SK-N-SH (cell line): ENCODE measurements around the gene RHOU. TPM values are rescaled to one million over a fixed set of nuclear protein-coding genes. Genes with fewer than 3 reads are reported as not detected.

Experiments
- CTCF ChIA-PET: fragments of 300-600, 350-600 bp; formaldehyde crosslinking; extraction: SDS; loops from one replicate; lab custom pipeline; 2021; lab: Yijun Ruan, JAX
- POLR2A ChIA-PET: fragments of 350-600 bp; sonication (Branson Sonifier 250); formaldehyde crosslinking; extraction: SDS; loops from one replicate; lab custom pipeline; 2020; ENCODE audit warnings: antibody characterized with exemption, inconsistent platforms; lab: Yijun Ruan, JAX
- DNase-seq: peaks from one replicate; pipeline ENCODE4 v3.0.0; 2012
- H2AFZ ChIP-seq: fragments of 200-600 bp; sonication (generic); 2 replicates; pipeline ENCODE4 v1.8.1; 2016; ENCODE audit warnings: antibody characterized with exemption, mild to moderate bottlenecking, low read depth
- H3F3A ChIP-seq: fragments of 200-600 bp; sonication (generic); replicated peaks from 2 replicates; pipeline ENCODE3; 2016; ENCODE audit warnings: antibody characterized with exemption, mild to moderate bottlenecking; ENCODE audit not compliant: insufficient read depth
- H3K27ac ChIP-seq, 2 experiments: fragments of 200-500 bp in 1 of 2; fragments of 200-600 bp in 1 of 2; sonication (Bioruptor generic) in 1 of 2; sonication (generic), shearing (Covaris generic) in 1 of 2; 2 replicates each; pipeline versions ENCODE4 v1.5.1 to v1.6.1; 2014 to 2016; ENCODE audit warnings: low read depth in 2 of 2, inconsistent platforms in 1 of 2, low read length in 1 of 2, mild to moderate bottlenecking in 1 of 2, mixed read lengths in 1 of 2
- H3K27me3 ChIP-seq: fragments of 200-600 bp; sonication (generic), shearing (Covaris generic); 2 replicates; pipeline ENCODE4 v1.6.1; 2016; ENCODE audit warnings: mixed run types; ENCODE audit not compliant: insufficient read depth
- H3K36me3 ChIP-seq, 2 experiments: fragments of 200-500 bp in 1 of 2; fragments of 200-600 bp in 1 of 2; sonication (Bioruptor generic) in 1 of 2; sonication (generic) in 1 of 2; replicated peaks in 1 of 2; 2 replicates each; pipeline versions ENCODE3 to v1.5.1; 2014 to 2016; ENCODE audit warnings: low read length in 1 of 2, mild to moderate bottlenecking in 1 of 2; ENCODE audit not compliant: insufficient read depth in 2 of 2, control insufficient read depth in 1 of 2
- H3K4me1 ChIP-seq, 2 experiments: fragments of 200-500 bp in 1 of 2; fragments of 200-600 bp in 1 of 2; sonication (Bioruptor generic) in 1 of 2; sonication (generic), shearing (Covaris generic) in 1 of 2; 2 replicates each; pipeline versions ENCODE4 v1.5.1 to v1.6.1; 2014 to 2016; ENCODE audit warnings: low read depth in 1 of 2, low read length in 1 of 2, mixed run types in 1 of 2; ENCODE audit not compliant: insufficient read depth in 2 of 2, control insufficient read depth in 1 of 2
- H3K4me2 ChIP-seq: fragments of 200-600 bp; sonication (generic), shearing (Covaris generic); 2 replicates; pipeline ENCODE4 v1.6.1; 2017; ENCODE audit warnings: mixed run types
- H3K4me3 ChIP-seq, 2 experiments: fragments of 200-500 bp in 1 of 2; fragments of 200-600 bp in 1 of 2; sonication (Bioruptor generic) in 1 of 2; sonication (generic), shearing (Covaris generic) in 1 of 2; 2 replicates each; pipeline versions ENCODE4 v1.5.1 to v1.8.1; 2014 to 2016; ENCODE audit warnings: low read depth in 2 of 2, inconsistent platforms in 1 of 2, low read length in 1 of 2, mild to moderate bottlenecking in 1 of 2, mixed read lengths in 1 of 2, moderate library complexity in 1 of 2
- H3K79me2 ChIP-seq: fragments of 200-600 bp; sonication (generic); 2 replicates; pipeline ENCODE4 v1.8.1; 2017; ENCODE audit warnings: mild to moderate bottlenecking; ENCODE audit not compliant: insufficient read depth
- H3K9ac ChIP-seq: fragments of 200-600 bp; sonication (generic); 2 replicates; pipeline ENCODE4 v1.6.1; 2017; ENCODE audit warnings: mixed run types
- H3K9me2 ChIP-seq: fragments of 200-600 bp; sonication (generic); 2 replicates; pipeline ENCODE4 v1.6.1; 2017; ENCODE audit warnings: mixed run types
- H3K9me3 ChIP-seq: fragments of 200-600 bp; sonication (generic); 2 replicates; pipeline ENCODE4 v1.6.1; 2017; ENCODE audit warnings: mixed run types, mild to moderate bottlenecking, moderate library complexity
- H4K20me1 ChIP-seq: fragments of 200-600 bp; sonication (generic); 2 replicates; pipeline ENCODE4 v1.6.1; 2017; ENCODE audit warnings: mild to moderate bottlenecking, mixed run types; ENCODE audit not compliant: insufficient read depth
- CHD2 ChIP-seq: fragments of 150-350 bp; IDR thresholded peaks from 2 replicates; pipeline ENCODE4 v1.6.1; 2018; ENCODE audit warnings: low read length; ENCODE audit not compliant: partially characterized antibody
- CTCF ChIP-seq: fragments of 200-600 bp; sonication (generic); IDR thresholded peaks from 2 replicates; pipeline ENCODE4 v1.6.1; 2017; ENCODE audit warnings: antibody characterized with exemption, mild to moderate bottlenecking, moderate library complexity
- EP300 ChIP-seq, 2 experiments: IDR thresholded peaks; 2 replicates each; pipeline versions ENCODE4 v1.4.0 to v1.6.1; 2012; ENCODE audit warnings: borderline replicate concordance in 1 of 2, low read depth in 1 of 2, low read length in 1 of 2
- EZH2phosphoT487 ChIP-seq: fragments of 200-600 bp; sonication (generic); IDR thresholded peaks from 2 replicates; pipeline ENCODE4 v1.6.1; 2017; ENCODE audit warnings: low read depth, mixed run types, mild to moderate bottlenecking, antibody characterized with exemption, moderate library complexity, borderline replicate concordance
- FOSL2 ChIP-seq: IDR thresholded peaks from 2 replicates; pipeline ENCODE4 v1.4.0; 2012; ENCODE audit warnings: low read depth, mild to moderate bottlenecking, moderate library complexity, borderline replicate concordance
- FOXJ3 ChIP-seq: sonication (generic); formaldehyde crosslinking; IDR thresholded peaks from 2 replicates; pipeline ENCODE4 v1.5.1; 2020; ENCODE audit warnings: mild to moderate bottlenecking, missing genetic modification reagents
- FOXM1 ChIP-seq: IDR thresholded peaks from 2 replicates; pipeline ENCODE4 v1.4.0; 2012; ENCODE audit warnings: low read depth, mild to moderate bottlenecking
- GABPA ChIP-seq: IDR thresholded peaks from 2 replicates; pipeline ENCODE4 v1.4.0; 2012; ENCODE audit warnings: low read depth, mild to moderate bottlenecking
- GATA2 ChIP-seq: sonication (generic); formaldehyde crosslinking; IDR thresholded peaks from 2 replicates; pipeline ENCODE4 v1.5.0; 2020; ENCODE audit warnings: mild to moderate bottlenecking, missing genetic modification reagents
- JUND ChIP-seq: IDR thresholded peaks from 2 replicates; pipeline ENCODE4 v1.4.0; 2012
- NFIC ChIP-seq: IDR thresholded peaks from 2 replicates; pipeline ENCODE4 v1.4.0; 2012; ENCODE audit warnings: borderline replicate concordance
- NRF1 ChIP-seq: IDR thresholded peaks from 2 replicates; pipeline ENCODE4 v1.6.1; 2012; ENCODE audit warnings: low read depth, mild to moderate bottlenecking, low read length
- SIN3A ChIP-seq: IDR thresholded peaks from 2 replicates; pipeline ENCODE4 v1.6.1; 2012; ENCODE audit warnings: low read depth, mild to moderate bottlenecking, low read length, moderate library complexity, borderline replicate concordance
- WGBS: methylation state at CpG from one replicate; pipeline ENCODE4 v1.1.6; 2017; ENCODE audit warnings: low lambda C conversion rate; 5-methylcytosine and 5-hydroxymethylcytosine counted together
- polyA plus RNA-seq, 3 experiments: library from polyadenylated mRNA; depleted of rRNA; stranded (reverse); fragments of >200 nt; gene quantifications; 2 replicates each; pipeline ENCODE4 v1.2.3, GENCODE V29; 2012
- TF ChIP-seq, protein P1 (sequence below): fragments of 150-350 bp; IDR thresholded peaks from 2 replicates; pipeline ENCODE4 v1.6.1; 2017; ENCODE audit warnings: antibody characterized with exemption, low read length, low read depth, borderline replicate concordance

RHOU gene
- polyA plus RNA-seq, 1 of the 3 experiments (the other 2 are of a cell fraction): 0.36 TPM

- CTCF ChIA-PET: interaction anchor here (0.5 to 1.4 kb wide), 5 partner anchors 37 to 785 kb away, joined by 3 to 6 read pairs (median 4); partner anchors contain the start of gene RHOU
- Histone ChIP-seq H3K4me3 (no peak overlapping the region), H4K20me1 (no peaks in the 10 kb centered on the region), H3K9me2 (no peaks in the 10 kb centered on the region), H2AFZ (no peak overlapping the region), H3K27me3 (no peaks in the 10 kb centered on the region)
- DNase-seq: peak; percentile 37
- TF ChIP-seq NFIC: peak; percentile 56
- no peak for TF ChIP-seq NRF1
- no peak for TF ChIP-seq GATA2 (CRISPR knock-in tag)
- TF ChIP-seq, all 33 proteins: peak for 1
- 40% methylated on average over 6 of the region's 6 CpGs for WGBS
- Histone ChIP-seq H3K79me2 (no peaks in the 10 kb centered on the region), H3K9ac (no peak overlapping the region), H3K4me2 (no peak overlapping the region), H3K4me1 (peaks cover 0 to 4% of the 10 kb centered on the region in 2 experiments; a peak in 1 of 4 replicates), H3F3A (no peaks in the 10 kb centered on the region), H3K9me3 (no peaks in the 10 kb centered on the region), H3K36me3 (no peaks in the 10 kb centered on the region), H3K27ac (no peak overlapping the region)
- POLR2A ChIA-PET: no interaction called here
Observed at GRCh38 chr1:228697207-228698016, 37.9 kb upstream of the RHOU start.

DNA sequence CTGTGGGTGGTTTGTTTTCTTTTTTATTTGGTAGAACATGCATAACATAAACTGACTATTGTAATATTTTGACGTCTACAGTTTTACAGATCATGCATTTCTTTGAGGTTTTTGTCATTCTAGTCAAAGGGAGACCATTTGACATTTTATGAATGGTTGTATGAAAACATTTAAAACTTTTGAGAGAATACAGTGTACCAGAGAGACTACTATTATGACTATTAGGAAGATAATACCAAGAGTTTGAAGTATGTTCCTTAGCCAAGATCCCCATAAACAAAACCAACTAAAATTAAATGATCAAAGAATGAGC lies 37.3 kb upstream of the RHOU start:
- H3K9me2 ChIP-seq: no peaks in the 10 kb centered on the region
- H3F3A ChIP-seq: no peaks in the 10 kb centered on the region
- H3K27me3 ChIP-seq: no peaks in the 10 kb centered on the region
- no peak overlapping the region for H3K9ac ChIP-seq
- no peak overlapping the region for H2AFZ ChIP-seq
- no peak for TF ChIP-seq JUND
- TF ChIP-seq FOXJ3 (CRISPR knock-in tag): no peak
- no peak for TF ChIP-seq NRF1
- TF ChIP-seq EP300 (IDR thresholded peaks at IDR 0.05; ENCODE audit: borderline replicate concordance in 1 of 2, low read depth in 1 of 2, low read length in 1 of 2): no peak
- TF ChIP-seq EZH2phosphoT487: no peak
- TF ChIP-seq SIN3A: no peak
- TF ChIP-seq CHD2: no peak
- no peak for TF ChIP-seq CTCF
- TF ChIP-seq, protein P1, sequence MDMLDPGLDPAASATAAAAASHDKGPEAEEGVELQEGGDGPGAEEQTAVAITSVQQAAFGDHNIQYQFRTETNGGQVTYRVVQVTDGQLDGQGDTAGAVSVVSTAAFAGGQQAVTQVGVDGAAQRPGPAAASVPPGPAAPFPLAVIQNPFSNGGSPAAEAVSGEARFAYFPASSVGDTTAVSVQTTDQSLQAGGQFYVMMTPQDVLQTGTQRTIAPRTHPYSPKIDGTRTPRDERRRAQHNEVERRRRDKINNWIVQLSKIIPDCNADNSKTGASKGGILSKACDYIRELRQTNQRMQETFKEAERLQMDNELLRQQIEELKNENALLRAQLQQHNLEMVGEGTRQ: no peak
- no peak for TF ChIP-seq FOXM1
- TF ChIP-seq FOSL2: no peak
- TF ChIP-seq NFIC: no peak
- TF ChIP-seq GATA2 (CRISPR knock-in tag): no peak
- TF ChIP-seq GABPA: no peak
- no peaks in the 10 kb centered on the region for H3K79me2 ChIP-seq
- H3K4me2 ChIP-seq: no peak overlapping the region
- H3K36me3 ChIP-seq: no peaks in the 10 kb centered on the region
- H3K27ac ChIP-seq: no peak overlapping the region
- CTCF ChIA-PET: interaction anchor here (0.9 to 1.4 kb wide), 3 partner anchors 38 to 784 kb away, joined by 3 to 6 read pairs (median 4); partner anchors contain the start of gene RHOU
- H3K4me1 ChIP-seq: peaks cover 0 to 4% of the 10 kb centered on the region in 2 experiments; a peak in 1 of 4 replicates
- no peaks in the 10 kb centered on the region for H4K20me1 ChIP-seq
- no peak for DNase-seq
- POLR2A ChIA-PET: no interaction called here
- 72% methylated on average over 1 of the region's 1 CpG for WGBS
- no peak overlapping the region for H3K4me3 ChIP-seq
- H3K9me3 ChIP-seq: no peaks in the 10 kb centered on the region
